MM.1S (cell line): Measurements from ENCODE around the gene FOXJ3.

ENCODE experiments used
- DNase-seq: peaks from one replicate; pipeline ENCODE4 v3.0.0-alpha.2; 2015
- H2AFZ ChIP-seq: fragments of 300-600 bp; sonication (generic); 2 replicates; pipeline ENCODE4 v1.6.0; 2016; ENCODE audit warnings: antibody characterized with exemption, low read length
- H3F3A ChIP-seq: fragments of 300-600 bp; sonication (generic); 2 replicates; pipeline ENCODE4 v1.6.1; 2016; ENCODE audit warnings: mild to moderate bottlenecking, antibody characterized with exemption, low read length, moderate library complexity, mixed read lengths; ENCODE audit not compliant: insufficient read depth
- H3K27ac ChIP-seq: fragments of 300-600 bp; sonication (generic); 2 replicates; pipeline ENCODE4 v1.5.1; 2016; ENCODE audit warnings: mild to moderate bottlenecking, low read length
- H3K27me3 ChIP-seq: fragments of 300-600 bp; sonication (generic); replicated peaks from 2 replicates; pipeline ENCODE4 v1.6.0; 2016; ENCODE audit warnings: low read length; ENCODE audit not compliant: insufficient read depth
- H3K36me3 ChIP-seq: fragments of 300-600 bp; sonication (generic); replicated peaks from 2 replicates; pipeline ENCODE4 v1.6.1; 2016; ENCODE audit warnings: mild to moderate bottlenecking, low read length, mixed read lengths; ENCODE audit not compliant: insufficient read depth
- H3K4me1 ChIP-seq: fragments of 300-600 bp; sonication (generic); 2 replicates; pipeline ENCODE4 v1.6.1; 2016; ENCODE audit warnings: low read length, mixed read lengths
- H3K4me2 ChIP-seq: fragments of 300-600 bp; sonication (generic); 2 replicates; pipeline ENCODE4 v1.6.0; 2016; ENCODE audit warnings: low read depth, low read length
- H3K4me3 ChIP-seq: fragments of 300-600 bp; sonication (generic); 2 replicates; pipeline ENCODE4 v1.5.1; 2016; ENCODE audit warnings: low read length, mixed read lengths
- H3K79me2 ChIP-seq: fragments of 300-600 bp; sonication (generic); 2 replicates; pipeline ENCODE4 v1.6.1; 2016; ENCODE audit warnings: mixed run types, low read length, mixed read lengths
- H3K9ac ChIP-seq: fragments of 300-600 bp; sonication (generic); 2 replicates; pipeline ENCODE4 v1.6.1; 2016; ENCODE audit warnings: low read length, mixed read lengths
- H3K9me2 ChIP-seq: fragments of 300-600 bp; sonication (generic); replicated peaks from 2 replicates; pipeline ENCODE4 v1.6.1; 2016; ENCODE audit warnings: mild to moderate bottlenecking, low read length, mixed read lengths; ENCODE audit not compliant: insufficient read depth
- H3K9me3 ChIP-seq: fragments of 300-600 bp; sonication (generic); replicated peaks from 2 replicates; pipeline ENCODE4 v1.6.1; 2016; ENCODE audit warnings: mild to moderate bottlenecking, low read length, mixed read lengths; ENCODE audit not compliant: insufficient read depth
- H4K20me1 ChIP-seq: fragments of 300-600 bp; sonication (generic); 2 replicates; pipeline ENCODE4 v1.6.1; 2016; ENCODE audit warnings: mild to moderate bottlenecking, low read length, moderate library complexity, mixed read lengths; ENCODE audit not compliant: insufficient read depth
- CTCF ChIP-seq: fragments of 300-600 bp; sonication (generic); IDR thresholded peaks from 2 replicates; pipeline ENCODE4 v1.5.1; 2016; ENCODE audit warnings: antibody characterized with exemption, low read length, mixed read lengths
- EZH2 ChIP-seq: fragments of 300-600 bp; sonication (generic); optimal IDR thresholded peaks from 2 replicates; pipeline ENCODE3; 2017; ENCODE audit warnings: low read depth, mild to moderate bottlenecking, antibody characterized with exemption, low read length, mixed read lengths
- EZH2phosphoT487 ChIP-seq: fragments of 300-600 bp; sonication (generic); IDR thresholded peaks from 2 replicates; pipeline ENCODE4 v1.6.1; 2018; ENCODE audit warnings: antibody characterized with exemption, low read length

The FOXJ3 gene

GRCh38 chr1:42173961-42174735 is 160.9 kb downstream of the FOXJ3 start:
- H3F3A ChIP-seq, result no peaks in the 10 kb centered on the region
- no peaks in the 10 kb centered on the region for H3K9me3 ChIP-seq
- DNase-seq, result no peak
- H3K27ac ChIP-seq, result no peak overlapping the region
- H3K4me2 ChIP-seq, result no peak overlapping the region
- no peaks in the 10 kb centered on the region for H3K4me1 ChIP-seq
- no peak overlapping the region for H3K9ac ChIP-seq
- no peak overlapping the region for H2AFZ ChIP-seq
- no peaks in the 10 kb centered on the region for H3K36me3 ChIP-seq
- TF ChIP-seq EZH2phosphoT487 (no peak), CTCF (no peak), EZH2 (no peak)
- no peaks in the 10 kb centered on the region for H3K79me2 ChIP-seq
- H3K27me3 ChIP-seq, result no peaks in the 10 kb centered on the region
- H3K9me2 ChIP-seq, result no peaks in the 10 kb centered on the region
- no peaks in the 10 kb centered on the region for H4K20me1 ChIP-seq
- H3K4me3 ChIP-seq, result no peak overlapping the region

GRCh38 chr1:42173155-42173933 is 161.7 kb downstream of the FOXJ3 start:
- H3K4me1 ChIP-seq, result no peaks in the 10 kb centered on the region
- no peaks in the 10 kb centered on the region for H3K36me3 ChIP-seq
- H3F3A ChIP-seq, result no peaks in the 10 kb centered on the region
- peak; percentile 95 for TF ChIP-seq CTCF
- TF ChIP-seq EZH2, result no peak
- TF ChIP-seq EZH2phosphoT487, result no peak
- H3K9me3 ChIP-seq, result no peaks in the 10 kb centered on the region
- no peaks in the 10 kb centered on the region for H3K27me3 ChIP-seq
- no peaks in the 10 kb centered on the region for H4K20me1 ChIP-seq
- no peak overlapping the region for H3K9ac ChIP-seq
- no peaks in the 10 kb centered on the region for H3K9me2 ChIP-seq
- peak; percentile 59 for DNase-seq
- no peaks in the 10 kb centered on the region for H3K79me2 ChIP-seq
- no peak overlapping the region for H2AFZ ChIP-seq
- no peak overlapping the region for H3K4me3 ChIP-seq
- H3K27ac ChIP-seq, result no peak overlapping the region
- H3K4me2 ChIP-seq, result no peak overlapping the region

- no peaks in the 10 kb centered on the region for H3F3A ChIP-seq
- no peak overlapping the region for H3K9ac ChIP-seq
- H3K4me2 ChIP-seq, result no peak overlapping the region
- no peak overlapping the region for H3K27ac ChIP-seq
- no peaks in the 10 kb centered on the region for H3K9me2 ChIP-seq
- H3K4me3 ChIP-seq, result no peak overlapping the region
- TF ChIP-seq EZH2phosphoT487 (no peak), EZH2 (no peak), CTCF (no peak)
- H4K20me1 ChIP-seq, result no peaks in the 10 kb centered on the region
- no peaks in the 10 kb centered on the region for H3K9me3 ChIP-seq
- no peaks in the 10 kb centered on the region for H3K4me1 ChIP-seq
- H3K79me2 ChIP-seq, result no peaks in the 10 kb centered on the region
- no peaks in the 10 kb centered on the region for H3K36me3 ChIP-seq
- H3K27me3 ChIP-seq, result no peaks in the 10 kb centered on the region
- DNase-seq, result no peak
- no peak overlapping the region for H2AFZ ChIP-seq
These were observed 162.5 kb downstream of the FOXJ3 start for GRCh38 chr1:42172381-42173133.
